Right lobe of liver (tissue), 4 donors: Measurements from ENCODE around the gene FGD2.

Experiments
- POLR2A ChIP-seq: fragments of 450-650 bp; IDR thresholded peaks from one replicate; pipeline ENCODE4 v1.6.1; 2017; ENCODE audit warnings: antibody characterized with exemption, mild to moderate bottlenecking
- TF ChIP-seq, protein P1 (sequence below), 4 donors: fragments of 200-600 bp in 3 of 4; fragments of 450-650 bp in 1 of 4; IDR thresholded peaks; one replicate each; pipeline versions ENCODE4 v1.5.1 to v1.8.0; 2016 to 2022; ENCODE audit warnings: antibody characterized with exemption in 4 of 4, mild to moderate bottlenecking in 2 of 4
- donor health status: DM: no; HTN: no; CAD: no.
- donor health status: DM: no; HTN: no; CAD: no.
- donor health status: DM: no; HTN: yes; CAD: no.

DNA sequence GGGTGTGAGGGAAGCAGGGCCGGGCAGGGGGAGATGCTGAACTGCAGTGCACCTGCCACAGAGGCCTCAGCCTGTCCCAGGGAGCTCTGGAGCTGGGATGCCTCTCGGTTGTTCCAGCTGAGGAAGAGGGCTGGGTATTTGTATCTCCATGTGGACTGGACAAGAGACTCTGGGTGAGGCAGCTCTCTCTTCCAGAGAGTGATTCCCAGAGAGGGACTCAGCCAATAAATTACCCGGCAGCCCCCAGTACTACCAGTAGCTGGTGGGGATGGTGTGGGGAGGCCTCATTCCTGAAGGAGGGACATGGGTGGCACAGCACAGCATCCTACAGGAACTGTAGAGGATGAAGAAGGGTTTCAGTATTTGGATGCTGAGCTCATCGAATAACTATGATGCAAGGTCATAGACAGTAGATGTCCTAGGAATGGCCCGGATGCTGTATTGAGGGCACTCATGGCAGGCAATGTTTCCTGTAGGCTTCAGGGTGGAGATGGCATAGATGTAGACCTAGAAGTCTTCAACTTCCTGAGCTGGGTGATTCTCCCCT, 1.4 kb downstream of the FGD2 start:
- TF ChIP-seq, protein P1, sequence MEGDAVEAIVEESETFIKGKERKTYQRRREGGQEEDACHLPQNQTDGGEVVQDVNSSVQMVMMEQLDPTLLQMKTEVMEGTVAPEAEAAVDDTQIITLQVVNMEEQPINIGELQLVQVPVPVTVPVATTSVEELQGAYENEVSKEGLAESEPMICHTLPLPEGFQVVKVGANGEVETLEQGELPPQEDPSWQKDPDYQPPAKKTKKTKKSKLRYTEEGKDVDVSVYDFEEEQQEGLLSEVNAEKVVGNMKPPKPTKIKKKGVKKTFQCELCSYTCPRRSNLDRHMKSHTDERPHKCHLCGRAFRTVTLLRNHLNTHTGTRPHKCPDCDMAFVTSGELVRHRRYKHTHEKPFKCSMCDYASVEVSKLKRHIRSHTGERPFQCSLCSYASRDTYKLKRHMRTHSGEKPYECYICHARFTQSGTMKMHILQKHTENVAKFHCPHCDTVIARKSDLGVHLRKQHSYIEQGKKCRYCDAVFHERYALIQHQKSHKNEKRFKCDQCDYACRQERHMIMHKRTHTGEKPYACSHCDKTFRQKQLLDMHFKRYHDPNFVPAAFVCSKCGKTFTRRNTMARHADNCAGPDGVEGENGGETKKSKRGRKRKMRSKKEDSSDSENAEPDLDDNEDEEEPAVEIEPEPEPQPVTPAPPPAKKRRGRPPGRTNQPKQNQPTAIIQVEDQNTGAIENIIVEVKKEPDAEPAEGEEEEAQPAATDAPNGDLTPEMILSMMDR (IDR thresholded peaks at IDR 0.05), result no peak
- no peak for TF ChIP-seq POLR2A
